Left hindlimb (tissue), 1 donor: ENCODE results near the gene SH3RF3.

ENCODE experiments used
- DNase-seq: peaks from one replicate; pipeline ENCODE4 v3.0.0-alpha.2; 2018

SH3RF3 gene

DNA sequence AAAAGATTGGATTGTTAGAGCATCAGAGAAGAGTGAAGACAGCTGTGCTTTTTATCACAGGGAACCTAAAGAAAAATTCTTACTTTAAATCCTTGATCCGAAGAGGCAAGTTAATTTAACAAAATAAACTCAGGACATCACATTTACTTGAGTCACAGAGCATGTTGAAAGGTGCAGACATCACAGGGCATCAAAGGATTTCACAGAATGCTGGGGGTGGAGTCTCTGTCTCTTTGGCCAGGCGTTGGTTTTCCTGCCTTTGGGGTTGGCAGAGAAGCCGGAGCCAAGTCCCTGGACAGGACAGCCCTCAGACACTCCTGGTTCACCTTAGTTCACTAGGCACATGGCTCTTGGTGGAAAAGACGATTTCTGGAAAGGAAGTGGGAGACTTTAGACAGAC lies 56.3 kb downstream of the SH3RF3 start:
- DNase-seq = no peak

DNA sequence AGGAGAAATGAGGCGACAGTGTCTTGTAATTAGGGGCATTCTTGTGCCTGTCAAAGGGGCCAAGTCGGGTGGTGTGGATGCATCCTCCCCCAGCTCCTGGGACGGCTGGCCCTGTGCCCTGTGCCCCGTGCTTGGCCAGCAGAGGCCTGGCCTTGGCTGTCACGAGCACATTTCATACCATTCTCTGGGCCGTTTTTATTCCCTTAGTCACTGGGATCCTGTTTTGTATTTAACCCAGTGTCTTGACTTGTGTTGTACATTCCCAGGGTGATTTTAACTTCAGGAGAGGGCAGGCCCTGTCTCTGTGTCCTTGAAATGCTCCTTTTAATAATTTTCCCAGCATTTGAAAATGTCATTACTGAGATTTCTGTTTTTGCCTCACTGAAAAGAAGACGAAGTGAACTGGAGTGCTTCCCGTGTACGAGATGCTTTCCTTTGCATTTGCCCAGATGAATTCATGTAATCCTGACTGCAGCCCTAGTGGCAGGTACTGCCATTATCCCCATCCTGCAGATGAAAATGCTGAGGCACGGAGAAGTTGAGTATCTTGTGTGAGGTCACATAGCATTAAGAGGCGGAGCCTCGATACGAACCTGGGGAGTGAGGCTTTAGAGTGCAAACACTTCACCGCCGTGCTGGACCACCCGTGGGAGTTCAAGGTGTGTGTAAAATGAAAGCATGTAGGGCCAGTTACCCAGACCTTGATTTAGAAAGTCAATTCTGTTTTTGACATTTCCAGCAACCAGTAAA lies 57.0 kb downstream of the SH3RF3 start:
- DNase-seq = no peak

DNA sequence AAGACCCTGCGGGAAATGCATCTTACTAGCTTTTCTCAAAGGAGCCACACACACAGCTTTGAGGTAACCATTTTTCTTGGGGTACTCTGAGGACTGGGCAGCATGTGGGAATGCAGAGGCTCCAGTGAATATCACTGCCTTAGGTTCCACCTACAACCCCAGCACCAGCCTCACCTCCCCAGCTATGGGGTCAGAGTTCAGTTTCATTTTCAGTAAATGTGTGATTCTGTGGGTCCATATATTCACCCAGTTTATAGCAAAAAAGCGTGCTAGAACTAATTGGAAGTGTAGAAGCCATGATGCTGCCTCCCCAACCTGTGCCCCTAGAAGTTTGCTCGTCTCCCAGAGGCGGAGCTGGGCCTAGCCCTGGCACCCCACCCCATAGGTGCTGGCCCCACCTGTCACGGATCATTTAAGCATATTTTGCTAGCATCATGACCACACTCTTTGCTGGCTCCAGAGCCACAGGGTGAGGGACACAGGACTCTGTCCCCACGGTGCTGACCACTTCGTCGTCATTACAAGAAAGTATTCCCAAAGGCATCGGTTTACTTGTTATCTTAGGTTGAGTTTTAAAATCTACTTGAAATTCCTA lies 57.7 kb downstream of the SH3RF3 start:
- no peak for DNase-seq

DNA sequence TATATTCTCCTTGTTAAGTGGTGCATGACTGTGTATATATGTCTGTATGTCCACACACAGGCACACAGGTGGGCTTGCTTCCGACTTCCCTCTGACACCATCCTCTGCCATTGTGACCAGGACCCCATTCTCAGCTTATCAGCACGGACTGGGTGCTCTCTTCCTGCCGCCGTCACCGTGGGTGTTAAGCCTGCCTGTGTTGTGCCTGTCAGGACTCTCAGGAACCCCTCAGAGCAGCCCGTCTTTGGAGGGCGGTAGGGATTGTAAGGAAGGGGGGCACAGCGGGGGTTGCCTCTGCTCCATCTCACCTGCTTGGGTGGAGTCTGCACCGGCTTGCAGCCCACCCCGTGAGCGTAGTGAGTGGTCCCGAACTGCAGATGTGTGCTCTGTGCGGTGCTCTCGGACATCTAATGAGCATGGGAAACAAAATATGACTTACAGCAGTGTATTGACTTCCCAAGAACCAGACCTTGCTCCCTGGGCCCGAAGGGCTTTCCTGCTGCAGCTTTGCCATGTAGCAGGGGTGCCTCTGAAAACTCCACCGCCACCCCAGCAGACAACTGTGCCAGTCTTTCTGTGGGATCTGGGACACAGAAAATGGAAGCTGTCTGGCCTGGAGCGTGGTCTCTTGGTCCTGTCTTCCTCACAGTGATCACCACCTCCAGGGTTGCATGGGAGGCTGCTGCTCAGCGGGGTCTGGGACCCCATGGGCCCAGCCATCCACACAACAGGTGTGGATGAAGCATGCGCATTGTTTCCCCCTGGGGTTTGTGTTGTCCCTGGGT lies 58.9 kb downstream of the SH3RF3 start:
- no peak for DNase-seq

DNA sequence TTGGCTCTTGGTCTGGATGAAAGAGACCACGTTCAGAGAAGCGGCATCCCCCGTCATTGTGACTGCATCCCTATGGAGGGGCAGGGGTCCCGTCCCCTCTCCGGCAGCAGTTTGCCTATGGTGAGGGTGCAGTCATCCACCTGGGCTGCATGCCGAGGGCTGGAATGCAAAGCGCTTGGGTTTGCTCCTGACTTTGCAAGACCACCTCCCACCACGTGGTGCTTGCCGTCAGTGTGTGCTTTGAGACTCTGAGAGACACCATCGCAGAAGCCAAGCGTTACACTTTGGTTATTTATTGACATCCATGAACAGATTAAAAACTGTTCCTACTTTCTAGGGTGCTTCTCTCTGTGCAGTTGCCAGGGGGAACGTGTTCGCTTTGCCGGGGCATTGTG lies 59.5 kb downstream of the SH3RF3 start:
- no peak for DNase-seq

DNA sequence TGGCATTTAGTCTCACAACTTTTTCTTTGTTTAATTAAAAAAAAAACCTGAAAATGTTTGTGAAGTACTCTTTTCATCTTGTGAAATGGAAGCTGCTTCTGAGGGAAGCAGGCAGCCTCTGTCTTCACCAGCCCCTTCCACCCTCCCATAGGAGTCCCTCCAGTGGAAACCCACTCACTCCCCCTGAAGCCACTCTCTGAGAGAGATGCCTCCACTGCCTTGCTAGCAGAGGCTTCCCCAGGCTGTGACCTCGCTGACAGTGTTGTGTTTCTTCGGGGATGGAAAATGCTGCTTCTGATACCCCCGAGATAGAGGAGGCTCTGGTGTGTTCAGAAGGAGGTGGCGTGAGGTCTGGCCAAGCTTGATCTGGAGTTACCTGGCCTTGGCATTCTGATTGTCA lies 59.9 kb downstream of the SH3RF3 start:
- no peak for DNase-seq

DNA sequence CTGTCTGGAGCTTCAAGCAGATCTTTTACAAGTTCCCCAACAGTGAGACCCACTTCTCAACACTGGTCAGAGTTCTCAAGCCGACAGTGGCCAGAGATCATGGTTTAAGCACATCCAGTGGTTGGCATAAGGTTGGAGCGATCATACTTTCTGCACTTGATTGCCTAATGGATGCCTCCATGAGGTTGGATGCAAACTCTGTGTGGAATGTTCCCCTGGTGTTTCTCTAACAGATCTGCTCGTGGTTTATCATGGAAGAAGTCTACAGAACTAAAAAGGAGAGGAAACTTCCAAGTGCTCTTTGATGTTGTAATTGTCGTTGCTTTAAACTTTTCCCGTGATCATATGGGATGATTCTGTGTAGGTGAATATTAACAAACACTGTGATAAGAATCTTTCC lies 60.7 kb downstream of the SH3RF3 start:
- no peak for DNase-seq

DNA sequence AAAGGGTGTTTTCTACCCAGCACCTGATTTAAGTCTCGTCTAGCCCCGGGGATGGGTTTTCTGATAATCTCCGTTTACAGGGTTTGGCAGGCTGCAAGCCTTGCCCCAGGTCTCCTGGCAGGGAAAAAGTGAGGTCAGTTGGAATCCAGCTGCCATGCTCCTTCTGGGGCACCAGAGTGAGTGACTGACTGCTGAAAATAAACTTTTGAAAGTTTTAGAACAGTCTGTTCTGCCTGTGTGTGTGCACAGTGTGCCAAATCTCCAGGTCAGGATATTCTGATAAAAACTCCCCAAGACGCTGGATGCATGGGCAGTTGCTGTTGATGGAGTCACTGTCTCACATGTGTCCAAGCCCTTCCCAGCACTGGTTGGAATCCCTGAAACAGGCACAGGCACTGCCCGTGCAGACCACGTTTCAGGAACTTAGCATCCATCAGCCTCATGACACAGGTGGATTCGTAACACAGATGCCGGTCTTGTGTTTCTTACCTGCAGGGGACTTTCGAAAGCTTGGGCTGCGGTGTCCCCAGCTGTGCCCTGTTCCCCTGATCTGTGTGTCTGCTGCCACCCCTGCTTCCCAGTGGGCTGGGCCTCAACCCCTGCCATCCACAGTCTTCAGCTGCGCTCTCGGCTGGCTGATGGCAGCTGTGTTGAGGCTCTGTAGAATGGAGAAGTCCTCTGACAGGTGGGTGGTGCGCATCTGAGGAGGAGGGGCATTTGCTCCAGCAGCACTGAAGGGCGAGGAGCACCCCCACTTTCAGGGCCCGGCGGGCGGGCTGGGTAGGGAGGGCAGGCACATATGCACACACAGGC lies 65.0 kb downstream of the SH3RF3 start:
- DNase-seq = no peak

DNA sequence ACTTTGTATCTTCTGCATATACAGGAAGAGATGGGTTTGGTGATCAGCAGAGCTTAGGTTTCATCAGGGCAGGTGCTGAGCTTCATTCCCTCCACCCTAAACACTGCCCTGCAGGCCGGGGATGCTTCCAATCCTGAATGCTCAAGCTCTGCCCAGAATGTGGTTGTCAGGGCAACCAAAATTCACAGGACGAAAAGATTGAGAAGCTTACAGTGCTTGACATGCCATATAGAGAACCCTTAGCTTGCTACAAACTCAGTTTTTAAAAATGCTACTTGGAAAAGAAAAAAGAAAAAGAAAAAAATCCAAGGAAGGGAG lies 65.6 kb downstream of the SH3RF3 start:
- no peak for DNase-seq

DNA sequence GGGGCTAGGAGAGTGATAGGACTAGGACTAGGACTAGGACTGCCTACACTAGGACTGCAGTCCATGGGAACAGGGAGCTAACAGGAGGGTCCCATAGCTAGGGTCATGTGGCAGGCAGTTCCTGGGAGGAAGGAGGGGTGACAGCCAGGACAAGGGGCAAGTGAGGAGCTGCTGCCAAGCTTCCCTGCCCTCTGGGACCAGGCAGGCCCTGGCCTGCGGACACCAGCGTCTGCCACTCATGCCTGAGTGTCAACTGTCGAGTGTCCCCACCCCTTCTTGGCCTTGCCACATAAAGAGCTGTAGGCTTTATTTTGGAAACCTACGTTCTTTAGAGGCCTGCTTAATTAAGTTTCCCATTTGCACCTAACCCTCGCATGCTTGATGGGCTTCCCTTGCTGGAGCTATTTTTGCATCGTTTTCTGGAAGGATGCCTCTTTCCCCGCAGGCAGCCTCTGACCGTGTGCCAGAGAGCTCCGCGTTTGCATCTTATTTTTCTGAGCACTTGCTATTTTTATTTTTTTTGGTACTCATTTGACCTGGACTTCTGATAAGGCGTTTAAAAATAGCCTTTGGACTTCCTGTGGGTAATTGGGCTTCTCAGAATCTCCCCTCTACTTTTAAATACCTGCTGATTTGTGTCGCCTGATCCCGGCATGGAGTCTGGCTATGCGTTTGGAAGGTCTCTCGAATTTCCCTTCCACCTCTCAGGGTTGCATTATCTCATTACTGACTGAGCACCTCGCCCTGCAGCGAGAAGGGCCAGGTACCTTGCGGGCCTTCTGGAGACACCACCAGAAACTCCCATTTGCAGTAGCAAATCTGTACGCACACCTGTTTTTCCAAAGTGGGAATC lies 66.4 kb downstream of the SH3RF3 start:
- DNase-seq = no peak

DNA sequence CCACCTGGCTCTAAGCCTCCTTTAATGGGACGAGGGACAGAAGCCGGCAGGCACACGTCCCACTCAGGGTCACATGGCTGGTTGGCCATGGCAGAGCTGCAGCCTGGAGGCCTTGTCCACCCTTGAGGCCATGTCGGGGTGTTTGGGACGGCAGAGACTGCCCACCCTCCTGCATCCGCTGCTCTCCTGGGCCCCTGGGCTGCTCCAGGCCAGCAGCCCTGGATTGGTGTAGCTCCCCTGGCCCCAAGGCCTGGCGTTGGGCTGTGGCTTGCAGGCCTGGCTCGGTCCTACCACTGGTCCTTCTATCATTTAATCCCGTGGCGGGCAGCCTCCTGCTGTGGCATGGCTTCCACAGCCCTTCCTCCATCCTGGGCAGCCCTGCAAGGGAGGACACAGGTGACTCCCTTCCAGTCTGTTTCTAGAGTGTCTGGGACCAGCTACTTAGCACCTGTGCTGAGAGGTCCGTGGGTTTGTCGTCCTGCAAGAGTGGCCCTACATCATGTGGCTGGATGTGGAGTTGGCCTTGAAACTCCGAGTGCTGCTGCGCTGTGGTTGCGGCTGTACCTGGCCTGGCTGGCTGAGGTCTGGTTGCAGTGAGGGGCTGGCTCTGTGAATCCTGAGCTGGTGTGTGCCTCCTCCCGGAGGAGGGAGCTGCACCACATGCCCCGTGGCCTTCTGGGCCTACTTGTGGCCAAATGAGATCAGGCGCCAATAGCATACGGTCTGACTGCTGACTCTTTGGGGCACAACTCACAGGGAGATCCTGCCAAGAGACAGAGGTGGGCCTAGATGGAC lies 67.3 kb downstream of the SH3RF3 start:
- no peak for DNase-seq

DNA sequence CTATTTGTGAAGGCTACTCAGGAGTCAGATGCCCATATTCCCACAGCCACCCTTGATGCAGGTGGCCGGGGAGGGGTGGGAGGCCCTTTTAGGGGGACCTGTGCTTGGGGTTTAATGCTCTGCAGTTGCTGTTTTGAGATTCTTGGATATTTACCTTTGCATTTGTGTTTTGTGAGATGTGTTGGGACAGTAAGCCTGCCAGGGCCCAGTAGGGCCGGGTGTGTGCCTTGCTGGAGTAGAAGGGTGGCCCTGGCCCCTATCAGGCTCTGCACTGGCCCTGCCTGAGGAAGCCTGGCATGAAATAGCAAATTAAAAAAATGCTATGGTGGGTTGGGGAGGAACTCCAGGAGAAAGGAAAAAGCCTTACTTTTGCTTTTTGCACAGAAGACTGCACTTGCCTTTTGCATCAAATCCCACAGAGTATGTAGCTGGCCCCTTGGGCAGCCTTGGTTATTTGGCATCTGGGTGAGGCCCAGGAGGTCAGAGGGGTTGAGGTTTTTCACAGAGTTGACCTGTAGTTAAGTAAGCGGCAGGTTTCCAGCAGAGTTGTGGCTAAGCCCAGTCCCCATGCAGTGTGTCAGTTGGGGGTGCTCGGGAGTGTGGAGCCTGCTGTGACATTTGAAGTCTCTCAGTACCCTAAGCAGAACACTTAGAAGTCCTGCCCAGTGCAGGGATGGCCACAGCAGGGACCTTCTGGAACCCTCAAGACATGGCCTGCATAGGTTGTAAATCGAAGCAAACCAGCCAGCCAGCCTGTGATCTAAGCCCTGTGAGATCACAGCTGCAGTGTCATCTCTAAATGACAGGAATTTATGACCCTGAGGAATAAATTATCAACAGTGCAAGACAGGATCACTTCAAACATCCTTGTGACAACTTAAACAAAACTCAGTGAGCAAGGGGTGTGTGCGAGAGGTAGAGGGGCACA lies 68.8 kb downstream of the SH3RF3 start:
- no peak for DNase-seq

DNA sequence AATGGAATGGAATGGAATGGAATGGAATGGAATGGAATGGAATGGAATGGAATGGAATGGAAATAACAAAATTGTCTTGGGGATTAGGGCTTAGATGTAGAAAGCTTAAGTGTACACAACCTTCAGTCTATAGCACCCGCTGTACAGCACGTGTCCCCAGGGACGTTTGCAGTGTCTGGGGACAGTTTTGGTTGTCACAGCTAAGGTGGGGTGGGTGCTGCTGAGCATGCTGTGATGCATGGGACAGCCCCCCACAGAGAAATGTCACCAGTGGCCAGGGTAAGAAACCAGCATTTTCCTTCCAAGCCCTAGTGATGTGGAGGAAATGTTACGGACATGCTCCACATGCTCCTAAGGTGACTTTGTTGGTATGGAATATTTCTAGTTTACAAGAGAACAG lies 70.8 kb downstream of the SH3RF3 start:
- DNase-seq = no peak

DNA sequence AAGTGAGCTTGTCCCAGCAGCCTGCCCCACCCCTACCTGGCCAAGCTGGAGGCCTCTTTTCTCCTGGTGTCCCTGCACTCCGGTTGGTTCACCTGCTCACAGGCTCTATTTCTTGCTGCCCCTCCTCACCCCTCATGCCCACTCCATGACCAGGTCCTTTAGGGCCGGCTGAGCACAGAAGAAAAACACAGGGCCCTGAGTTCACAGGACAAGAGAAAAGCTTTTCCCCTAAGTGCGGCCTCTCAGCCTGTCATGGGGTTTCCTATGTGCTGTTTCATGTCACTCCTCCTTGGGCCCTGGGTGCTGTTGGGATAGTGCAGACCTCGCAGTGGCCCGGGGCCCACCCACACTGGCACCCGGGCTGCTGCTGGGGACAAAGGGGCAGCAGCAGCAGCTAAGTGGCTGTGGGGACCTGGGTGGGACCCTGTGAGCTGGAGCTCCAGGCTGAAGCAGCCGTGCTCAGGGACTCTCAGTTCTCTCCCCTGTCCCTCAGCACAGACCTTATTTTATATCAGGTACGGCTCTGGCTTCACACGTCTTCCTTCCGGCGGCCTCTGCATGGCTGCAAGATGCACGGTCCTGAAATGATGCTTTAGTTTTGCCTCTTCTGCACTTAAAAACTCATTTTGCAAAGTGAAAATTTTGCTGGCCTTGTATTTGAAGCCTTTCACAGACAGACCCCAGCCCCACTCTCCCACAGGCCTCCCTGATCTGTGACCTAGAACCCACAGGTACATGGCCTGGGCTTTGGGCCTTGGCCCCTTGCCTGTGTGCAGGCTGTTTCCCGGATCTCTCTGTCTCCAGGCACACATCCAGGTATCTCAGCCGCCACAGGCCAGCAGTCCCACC lies 71.8 kb downstream of the SH3RF3 start:
- no peak for DNase-seq

DNA sequence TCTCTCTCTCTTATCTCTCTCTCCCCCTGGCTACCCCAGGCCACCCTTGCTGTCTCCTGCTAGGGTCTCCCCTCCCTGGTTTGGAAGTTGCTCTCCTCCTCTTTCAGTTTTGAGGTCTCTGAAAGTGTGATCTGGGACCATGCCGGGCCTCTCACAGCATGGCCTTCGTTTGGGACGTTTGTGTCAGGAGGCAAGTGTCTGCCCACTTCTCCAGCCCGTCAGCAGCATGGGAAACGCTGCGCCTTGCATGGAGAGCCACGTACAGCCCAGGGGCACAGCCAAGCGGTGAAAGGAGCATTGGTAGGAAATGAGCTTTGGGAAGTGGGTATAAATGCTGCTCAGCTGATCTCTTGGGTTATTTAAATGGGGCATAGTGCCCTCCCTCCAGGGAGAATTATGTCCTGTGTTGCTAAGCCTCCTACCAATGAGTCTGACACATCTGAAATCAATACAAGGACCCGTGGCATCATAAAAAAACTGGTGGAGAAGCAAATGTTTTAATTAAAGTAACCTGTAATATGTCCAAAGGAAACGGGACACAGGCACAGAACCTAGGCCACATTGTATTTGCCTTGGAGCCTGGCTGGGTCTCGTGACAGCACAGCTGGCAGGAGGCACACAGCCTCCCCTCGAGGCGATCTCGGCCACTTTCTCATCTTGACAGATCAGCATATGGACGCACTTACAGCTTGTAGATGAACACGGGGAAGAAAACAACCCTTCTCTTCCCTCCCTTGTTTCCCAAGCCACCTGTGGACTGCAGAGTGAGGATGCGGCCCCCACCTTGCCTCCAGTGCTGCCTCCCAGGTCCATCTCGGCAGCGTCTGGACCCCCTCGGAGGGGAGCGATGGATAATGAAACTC lies 72.7 kb downstream of the SH3RF3 start:
- no peak for DNase-seq

DNA sequence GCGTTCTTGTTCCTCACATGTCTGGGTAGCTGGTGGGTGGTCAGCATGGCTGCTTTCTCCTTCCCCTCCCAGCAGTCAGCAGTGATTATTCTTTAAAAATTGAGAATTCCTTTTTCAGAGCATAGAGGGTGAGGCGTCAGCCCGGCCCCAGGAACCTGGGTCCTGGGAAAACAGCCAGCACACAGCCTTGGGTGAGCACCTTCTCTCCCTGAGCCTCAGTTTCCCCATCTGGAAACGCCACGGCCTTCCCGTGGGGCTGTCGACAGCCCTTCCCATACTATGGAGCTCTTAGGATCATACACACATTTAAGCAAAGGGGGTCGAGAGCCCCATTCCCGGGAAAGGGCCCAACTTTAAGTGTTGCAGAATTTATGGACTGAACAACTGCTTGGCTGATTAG lies 73.5 kb downstream of the SH3RF3 start:
- no peak for DNase-seq

DNA sequence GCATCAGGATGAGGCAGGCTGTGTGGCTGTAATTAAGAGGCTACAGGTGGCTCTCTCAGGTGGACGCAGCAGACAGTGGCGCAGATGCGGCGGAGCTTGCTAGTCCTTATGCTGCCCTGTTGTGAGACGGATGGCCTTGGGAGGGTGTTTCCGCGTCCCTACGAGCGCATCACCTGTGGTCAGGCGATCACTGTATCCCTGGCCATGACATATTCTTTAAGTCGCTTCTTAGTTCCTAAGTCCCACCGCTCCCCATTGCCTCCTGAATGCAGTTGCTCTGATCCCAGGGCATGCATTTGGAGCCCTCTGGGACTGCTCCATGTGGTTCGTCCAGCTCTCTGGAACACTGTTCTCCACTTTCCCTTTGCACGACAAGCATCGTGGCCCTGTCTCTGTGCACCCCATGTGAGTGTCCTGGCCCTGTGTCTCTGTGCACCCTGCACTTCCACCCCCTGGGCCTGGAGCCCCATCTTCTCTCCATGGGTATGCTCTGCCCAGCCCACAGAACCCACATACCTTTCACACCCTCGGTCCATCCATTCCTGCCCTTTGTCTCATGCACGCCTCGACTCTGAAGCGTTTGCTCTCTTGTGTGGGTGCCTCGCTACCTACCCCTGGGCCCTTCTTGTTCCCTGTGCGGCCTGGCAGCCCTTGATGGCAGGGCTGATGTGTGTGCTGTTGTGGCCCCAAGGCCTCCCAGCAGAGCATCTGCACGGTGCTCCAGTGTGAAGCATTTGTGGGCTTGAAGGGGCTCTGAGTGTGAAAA lies 74.4 kb downstream of the SH3RF3 start:
- no peak for DNase-seq

DNA sequence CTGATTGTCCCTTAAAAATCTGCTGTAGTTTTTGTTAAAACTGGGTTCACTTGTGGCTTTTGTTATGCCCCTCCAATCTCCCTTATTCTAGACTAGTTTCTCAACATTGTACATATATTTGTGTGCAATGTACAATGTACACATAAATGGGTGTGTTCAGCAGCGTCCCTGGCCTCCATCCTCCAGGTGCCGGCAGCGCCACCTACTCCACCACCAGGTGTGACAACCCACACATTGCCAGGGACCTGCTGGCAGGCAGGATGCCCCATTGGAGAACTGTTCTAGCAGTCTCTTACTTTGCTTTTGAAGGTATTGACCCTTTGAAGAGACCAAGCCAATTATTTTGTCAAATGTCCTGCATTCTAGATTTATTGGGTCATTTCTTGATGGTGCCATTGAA lies 75.4 kb downstream of the SH3RF3 start:
- no peak for DNase-seq
